Liver (tissue), 9 donors: ENCODE results near the gene CDH13. TPM values are rescaled to one million over a fixed set of nuclear protein-coding genes. Genes with fewer than 3 reads are reported as not detected.

Experiments used
- DNase-seq: peaks from one replicate; pipeline ENCODE4 v3.0.0-alpha.2; 2017; ENCODE audit warnings: low spot score
- H3K27ac ChIP-seq, 2 donors: one replicate each; pipeline ENCODE4 v1.7.0; 2013; ENCODE audit warnings: inconsistent platforms in 2 of 2, low read length in 2 of 2, control low read depth in 1 of 2, low read depth in 1 of 2, mild to moderate bottlenecking in 1 of 2
- H3K27me3 ChIP-seq, 4 donors: one replicate each; pipeline versions ENCODE4 v1.6.1 to v1.7.0; 2013; ENCODE audit warnings: low read length in 3 of 4, inconsistent platforms in 1 of 4, mild to moderate bottlenecking in 1 of 4, moderate library complexity in 1 of 4; ENCODE audit not compliant: control insufficient read depth in 4 of 4, insufficient read depth in 4 of 4
- H3K36me3 ChIP-seq, 4 donors: one replicate each; pipeline versions ENCODE4 v1.6.1 to v1.7.0; 2013; ENCODE audit warnings: low read length in 3 of 4, mild to moderate bottlenecking in 3 of 4, low read depth in 1 of 4, moderate library complexity in 1 of 4; ENCODE audit not compliant: control insufficient read depth in 4 of 4, insufficient read depth in 3 of 4
- H3K4me1 ChIP-seq, 4 donors: one replicate each; pipeline versions ENCODE4 v1.6.1 to v1.7.0; 2013; ENCODE audit warnings: low read length in 3 of 4, mild to moderate bottlenecking in 3 of 4, moderate library complexity in 1 of 4; ENCODE audit not compliant: control insufficient read depth in 4 of 4, insufficient read depth in 4 of 4
- H3K4me3 ChIP-seq, 3 donors: one replicate each; pipeline versions ENCODE4 v1.6.1 to v1.7.0; 2013; ENCODE audit warnings: low read length in 3 of 3, control low read depth in 1 of 3, low read depth in 1 of 3, mild to moderate bottlenecking in 1 of 3
- H3K9ac ChIP-seq, 2 donors: one replicate each; pipeline ENCODE4 v1.7.0; 2013; ENCODE audit warnings: low read length in 2 of 2, mild to moderate bottlenecking in 2 of 2, moderate library complexity in 2 of 2, control low read depth in 1 of 2, low read depth in 1 of 2
- H3K9me3 ChIP-seq, 4 donors: one replicate each; pipeline versions ENCODE4 v1.6.1 to v1.7.0; 2013; ENCODE audit warnings: low read length in 3 of 4; ENCODE audit not compliant: control insufficient read depth in 4 of 4
- EGR1 ChIP-seq, 2 donors: IDR thresholded peaks; 2 replicates each; pipeline ENCODE4 v1.6.1; 2016 to 2018; ENCODE audit warnings: antibody characterized with exemption in 2 of 2, low read depth in 2 of 2
- FOXA2 ChIP-seq: IDR thresholded peaks from 2 replicates; pipeline ENCODE4 v1.6.1; 2016; ENCODE audit warnings: antibody characterized with exemption
- JUND ChIP-seq, 2 donors: IDR thresholded peaks; 2 replicates each; pipeline ENCODE4 v1.6.1; 2016; ENCODE audit warnings: antibody characterized with exemption in 2 of 2
- NR2F2 ChIP-seq: IDR thresholded peaks from 2 replicates; pipeline ENCODE4 v1.6.1; 2016; ENCODE audit warnings: antibody characterized with exemption
- RXRA ChIP-seq, 2 donors: IDR thresholded peaks; 2 replicates each; pipeline ENCODE4 v1.6.1; 2017 to 2018; ENCODE audit warnings: antibody characterized with exemption in 2 of 2, mild to moderate bottlenecking in 1 of 2
- SP1 ChIP-seq: IDR thresholded peaks from 2 replicates; pipeline ENCODE4 v1.6.1; 2018; ENCODE audit warnings: antibody characterized with exemption, mild to moderate bottlenecking
- TAF1 ChIP-seq: conservative IDR thresholded peaks from 2 replicates; pipeline ENCODE4 v1.6.1; 2016; ENCODE audit warnings: antibody characterized with exemption, mild to moderate bottlenecking
- whole genome bisulfite sequencing: extraction: QIAGEN DNeasy Blood & Tissue Kit; methylation state at CpG from one replicate; pipeline ENCODE4 v1.1.7; 2013; 5-methylcytosine and 5-hydroxymethylcytosine counted together
- polyA plus RNA-seq, 2 donors: library from polyadenylated mRNA; stranded (reverse) in 1 of 2; unstranded in 1 of 2; fragments of 200-250 nt in 1 of 2; fragments of >200 nt in 1 of 2; fragmentation: Nextera tagmentation in 1 of 2; extraction: Ambion mirVana in 1 of 2; gene quantifications; one replicate each; pipeline versions ENCODE4 v1.2.1 to v1.2.3, GENCODE V29; 2013 to 2015
- total RNA-seq, 2 donors: library from RNA; depleted of rRNA; stranded (reverse); fragments of >200 nt; gene quantifications; one replicate each; pipeline ENCODE4 v1.2.3, GENCODE V29; 2014
- TF ChIP-seq, protein P1 (sequence below): IDR thresholded peaks from 2 replicates; pipeline ENCODE4 v1.6.1; 2016; ENCODE audit warnings: antibody characterized with exemption, mild to moderate bottlenecking
- TF ChIP-seq, protein P2 (sequence below): IDR thresholded peaks from 2 replicates; pipeline ENCODE4 v1.6.1; 2016; ENCODE audit warnings: antibody characterized with exemption
- TF ChIP-seq, protein P3 (sequence below): IDR thresholded peaks from 2 replicates; pipeline ENCODE4 v1.6.1; 2016; ENCODE audit warnings: antibody characterized with exemption
- TF ChIP-seq, protein P4 (sequence below): fragments of 150-350 bp; IDR thresholded peaks from 2 replicates; pipeline ENCODE4 v1.5.1; 2017; ENCODE audit warnings: improper control_type of control experiment, low read depth, low read length; ENCODE audit not compliant: missing input control
- donor health status: healthy.
- donor health status: healthy.
- donor health status: healthy.
- donor health status: healthy.
- donor health status: healthy.

CDH13 gene
- total and polyA plus RNA-seq, 4 donors, result 0.21 to 1.5 (median 0.58) TPM

DNA sequence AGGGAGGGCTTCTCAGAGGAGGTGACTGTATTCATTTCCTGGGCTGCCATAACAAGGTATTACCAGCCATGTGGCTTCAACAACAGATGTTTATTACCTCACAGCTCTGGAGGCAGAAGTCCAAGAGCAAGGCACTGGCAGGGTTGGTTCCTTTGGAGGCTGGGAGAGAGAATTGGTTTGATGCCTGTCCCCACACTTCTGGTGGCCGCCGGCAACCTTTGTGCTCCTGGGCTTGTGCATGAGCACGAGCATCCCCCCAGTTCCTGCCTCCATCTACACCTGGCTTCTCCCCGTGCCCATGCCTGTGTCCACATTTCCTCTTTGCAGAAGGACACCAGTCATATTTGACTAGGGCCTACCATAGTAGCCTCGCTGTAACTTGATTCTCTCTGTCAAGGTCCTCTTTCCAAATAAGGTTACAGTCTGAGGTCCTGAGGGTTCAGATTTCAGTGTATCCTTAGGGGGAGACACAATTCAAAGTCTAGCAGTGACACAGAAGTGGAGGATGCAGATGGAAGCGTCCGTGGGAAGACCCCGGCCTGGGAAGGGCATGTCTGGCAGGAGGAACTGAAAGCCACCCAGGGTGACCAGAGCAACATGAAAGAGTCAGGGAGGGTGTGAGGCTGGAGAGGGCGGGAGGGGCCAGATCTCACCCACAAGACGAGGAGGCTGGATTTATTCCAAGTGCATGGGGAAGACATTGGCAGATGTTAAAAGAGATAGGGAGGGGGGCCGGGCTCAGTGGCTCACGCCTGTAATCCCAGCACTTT, 992.8 kb downstream of the CDH13 start (continued):
- TF ChIP-seq, protein P1, sequence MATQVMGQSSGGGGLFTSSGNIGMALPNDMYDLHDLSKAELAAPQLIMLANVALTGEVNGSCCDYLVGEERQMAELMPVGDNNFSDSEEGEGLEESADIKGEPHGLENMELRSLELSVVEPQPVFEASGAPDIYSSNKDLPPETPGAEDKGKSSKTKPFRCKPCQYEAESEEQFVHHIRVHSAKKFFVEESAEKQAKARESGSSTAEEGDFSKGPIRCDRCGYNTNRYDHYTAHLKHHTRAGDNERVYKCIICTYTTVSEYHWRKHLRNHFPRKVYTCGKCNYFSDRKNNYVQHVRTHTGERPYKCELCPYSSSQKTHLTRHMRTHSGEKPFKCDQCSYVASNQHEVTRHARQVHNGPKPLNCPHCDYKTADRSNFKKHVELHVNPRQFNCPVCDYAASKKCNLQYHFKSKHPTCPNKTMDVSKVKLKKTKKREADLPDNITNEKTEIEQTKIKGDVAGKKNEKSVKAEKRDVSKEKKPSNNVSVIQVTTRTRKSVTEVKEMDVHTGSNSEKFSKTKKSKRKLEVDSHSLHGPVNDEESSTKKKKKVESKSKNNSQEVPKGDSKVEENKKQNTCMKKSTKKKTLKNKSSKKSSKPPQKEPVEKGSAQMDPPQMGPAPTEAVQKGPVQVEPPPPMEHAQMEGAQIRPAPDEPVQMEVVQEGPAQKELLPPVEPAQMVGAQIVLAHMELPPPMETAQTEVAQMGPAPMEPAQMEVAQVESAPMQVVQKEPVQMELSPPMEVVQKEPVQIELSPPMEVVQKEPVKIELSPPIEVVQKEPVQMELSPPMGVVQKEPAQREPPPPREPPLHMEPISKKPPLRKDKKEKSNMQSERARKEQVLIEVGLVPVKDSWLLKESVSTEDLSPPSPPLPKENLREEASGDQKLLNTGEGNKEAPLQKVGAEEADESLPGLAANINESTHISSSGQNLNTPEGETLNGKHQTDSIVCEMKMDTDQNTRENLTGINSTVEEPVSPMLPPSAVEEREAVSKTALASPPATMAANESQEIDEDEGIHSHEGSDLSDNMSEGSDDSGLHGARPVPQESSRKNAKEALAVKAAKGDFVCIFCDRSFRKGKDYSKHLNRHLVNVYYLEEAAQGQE, result no peak
- TF ChIP-seq, protein P2, sequence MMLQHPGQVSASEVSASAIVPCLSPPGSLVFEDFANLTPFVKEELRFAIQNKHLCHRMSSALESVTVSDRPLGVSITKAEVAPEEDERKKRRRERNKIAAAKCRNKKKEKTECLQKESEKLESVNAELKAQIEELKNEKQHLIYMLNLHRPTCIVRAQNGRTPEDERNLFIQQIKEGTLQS, result no peak
- TF ChIP-seq, protein P3, sequence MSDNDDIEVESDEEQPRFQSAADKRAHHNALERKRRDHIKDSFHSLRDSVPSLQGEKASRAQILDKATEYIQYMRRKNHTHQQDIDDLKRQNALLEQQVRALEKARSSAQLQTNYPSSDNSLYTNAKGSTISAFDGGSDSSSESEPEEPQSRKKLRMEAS, result no peak
- TF ChIP-seq RXRA (IDR thresholded peaks at IDR 0.05) (no peak), EGR1 (IDR thresholded peaks at IDR 0.05; ENCODE audit: low read depth in 2 of 2) (no peak), SP1 (no peak)

DNA sequence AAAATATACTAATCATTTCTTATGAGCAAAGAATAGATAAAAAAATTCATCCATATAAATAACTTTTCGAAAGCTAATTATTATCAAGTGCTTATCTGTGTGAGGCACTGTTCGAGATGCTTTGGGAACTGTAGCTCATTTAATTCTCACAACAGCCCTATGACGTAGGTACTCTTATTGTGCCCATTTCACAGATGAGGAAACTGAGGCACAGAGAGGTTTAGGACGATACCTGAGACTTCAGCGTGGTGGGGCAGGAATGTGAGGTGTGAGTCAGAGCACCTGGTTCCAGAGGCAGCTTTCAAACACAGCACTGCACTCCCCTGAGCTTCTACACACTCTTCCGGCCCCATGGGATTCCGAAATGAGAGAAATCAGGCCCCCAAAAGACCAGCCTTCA, 995.2 kb downstream of the CDH13 start:
- 78% methylated on average over 7 of the region's 7 CpGs for WGBS

DNA sequence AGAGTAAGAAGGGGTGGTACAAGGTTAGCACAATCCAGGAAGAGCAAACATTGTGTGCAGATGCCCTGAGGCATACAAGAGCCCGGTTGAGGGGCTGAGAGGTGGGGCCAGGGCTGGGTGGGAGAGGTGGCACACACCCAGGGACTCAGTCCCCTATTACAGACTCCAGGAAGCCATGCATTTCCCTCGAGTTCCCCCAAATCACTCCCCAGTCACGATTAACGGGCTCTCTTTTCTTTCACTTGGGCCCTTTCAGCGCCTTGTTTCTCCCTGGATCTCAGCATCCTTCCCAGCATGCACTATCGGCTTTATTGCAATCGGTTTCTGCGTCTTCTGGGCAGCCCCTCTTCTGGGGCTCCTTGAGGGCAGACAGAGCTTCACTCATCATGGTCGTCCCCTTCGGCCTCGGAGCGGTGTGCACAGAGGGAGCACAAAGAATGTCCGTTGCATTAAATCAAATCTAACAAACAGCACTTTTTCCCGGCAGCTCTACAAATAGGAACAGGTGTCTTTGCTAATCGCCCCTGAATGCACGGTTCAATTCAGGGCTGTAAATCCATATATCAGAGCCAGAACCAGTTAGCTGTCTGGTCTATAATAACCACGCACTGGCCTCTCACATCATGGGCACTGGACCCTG, 996.4 kb downstream of the CDH13 start:
- Histone ChIP-seq H3K9ac (no peak overlapping the region), H3K4me1 (no peaks in the 10 kb centered on the region), H3K9me3 (no peaks in the 10 kb centered on the region), H3K36me3 (no peaks in the 10 kb centered on the region), H3K4me3 (no peak overlapping the region), H3K27me3 (peaks cover 0 to 4% (median 0%) of the 10 kb centered on the region in 4 donors), H3K27ac (no peak overlapping the region)
- no peak for TF ChIP-seq EGR1 (IDR thresholded peaks at IDR 0.05; ENCODE audit: low read depth in 2 of 2)
- no peak for TF ChIP-seq NR2F2
- no peak for TF ChIP-seq TAF1
- no peak for TF ChIP-seq FOXA2
- no peak for TF ChIP-seq JUND (IDR thresholded peaks at IDR 0.05)
- TF ChIP-seq, protein P4, sequence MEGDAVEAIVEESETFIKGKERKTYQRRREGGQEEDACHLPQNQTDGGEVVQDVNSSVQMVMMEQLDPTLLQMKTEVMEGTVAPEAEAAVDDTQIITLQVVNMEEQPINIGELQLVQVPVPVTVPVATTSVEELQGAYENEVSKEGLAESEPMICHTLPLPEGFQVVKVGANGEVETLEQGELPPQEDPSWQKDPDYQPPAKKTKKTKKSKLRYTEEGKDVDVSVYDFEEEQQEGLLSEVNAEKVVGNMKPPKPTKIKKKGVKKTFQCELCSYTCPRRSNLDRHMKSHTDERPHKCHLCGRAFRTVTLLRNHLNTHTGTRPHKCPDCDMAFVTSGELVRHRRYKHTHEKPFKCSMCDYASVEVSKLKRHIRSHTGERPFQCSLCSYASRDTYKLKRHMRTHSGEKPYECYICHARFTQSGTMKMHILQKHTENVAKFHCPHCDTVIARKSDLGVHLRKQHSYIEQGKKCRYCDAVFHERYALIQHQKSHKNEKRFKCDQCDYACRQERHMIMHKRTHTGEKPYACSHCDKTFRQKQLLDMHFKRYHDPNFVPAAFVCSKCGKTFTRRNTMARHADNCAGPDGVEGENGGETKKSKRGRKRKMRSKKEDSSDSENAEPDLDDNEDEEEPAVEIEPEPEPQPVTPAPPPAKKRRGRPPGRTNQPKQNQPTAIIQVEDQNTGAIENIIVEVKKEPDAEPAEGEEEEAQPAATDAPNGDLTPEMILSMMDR, result no peak
- TF ChIP-seq, protein P1, result no peak
- no peak for TF ChIP-seq RXRA (IDR thresholded peaks at IDR 0.05)
- no peak for DNase-seq
- WGBS, result 72% methylated on average over 17 of the region's 17 CpGs

More for the DNA sequence above, 995.2 kb downstream of the CDH13 start:
- no peak overlapping the region for H3K27ac ChIP-seq
- no peak overlapping the region for H3K4me3 ChIP-seq
- no peaks in the 10 kb centered on the region for H3K4me1 ChIP-seq
- H3K36me3 ChIP-seq, result no peaks in the 10 kb centered on the region
- no peak overlapping the region for H3K9ac ChIP-seq
- no peak for DNase-seq
- peaks cover 0 to 4% (median 0%) of the 10 kb centered on the region in 4 donors for H3K27me3 ChIP-seq
- no peaks in the 10 kb centered on the region for H3K9me3 ChIP-seq
- no peak for TF ChIP-seq SP1
